Neural cell (in vitro differentiated cells): Measurements from ENCODE around the gene RBM19. TPM values are rescaled to one million over a fixed set of nuclear protein-coding genes. Genes with fewer than 3 reads are reported as not detected.

Experiments
- H2AFZ ChIP-seq: fragments of 200-600, 300-800 bp; sonication (generic), shearing (Covaris generic); 2 replicates; pipeline ENCODE4 v1.6.0; 2014; ENCODE audit warnings: low read depth, mild to moderate bottlenecking, antibody characterized with exemption, low read length, moderate library complexity
- H3F3A ChIP-seq: fragments of 200-600 bp; shearing (Covaris generic); 2 replicates; pipeline ENCODE4 v1.6.1; 2016; ENCODE audit warnings: mild to moderate bottlenecking, moderate library complexity, mixed read lengths, antibody characterized with exemption, low read length; ENCODE audit not compliant: insufficient read depth, poor library complexity, severe bottlenecking
- H3K27ac ChIP-seq: fragments of 200-600, 300-800 bp; sonication (generic), shearing (Covaris generic); 2 replicates; pipeline ENCODE4 v1.5.1; 2014; ENCODE audit warnings: mild to moderate bottlenecking, low read length, moderate library complexity
- H3K27me3 ChIP-seq: fragments of 300-800, 200-600 bp; sonication (generic), shearing (Covaris generic); 2 replicates; pipeline ENCODE4 v1.6.0; 2014; ENCODE audit warnings: mild to moderate bottlenecking, low read depth, low read length, moderate library complexity; ENCODE audit not compliant: insufficient read depth
- H3K36me3 ChIP-seq: fragments of 300-800, 200-600 bp; sonication (generic), shearing (Covaris generic); 2 replicates; pipeline ENCODE4 v1.5.1; 2014; ENCODE audit warnings: mild to moderate bottlenecking, antibody characterized with exemption, low read length, moderate library complexity; ENCODE audit not compliant: insufficient read depth
- H3K4me2 ChIP-seq: fragments of 300-800, 200-600 bp; sonication (generic), shearing (Covaris generic); 2 replicates; pipeline ENCODE4 v1.6.0; 2014; ENCODE audit warnings: mild to moderate bottlenecking, low read length
- H3K4me3 ChIP-seq: fragments of 300-800, 200-600 bp; sonication (generic), shearing (Covaris generic); 2 replicates; pipeline ENCODE4 v1.5.1; 2014; ENCODE audit warnings: mild to moderate bottlenecking, low read length, moderate library complexity
- H3K79me2 ChIP-seq: fragments of 200-600 bp; shearing (Covaris generic); replicated peaks from 2 replicates; pipeline ENCODE4 v1.6.0; 2014; ENCODE audit warnings: mild to moderate bottlenecking, low read length, moderate library complexity; ENCODE audit not compliant: insufficient read depth
- H3K9ac ChIP-seq: fragments of 300-800, 200-600 bp; sonication (generic), shearing (Covaris generic); 2 replicates; pipeline ENCODE4 v1.6.1; 2016; ENCODE audit warnings: mild to moderate bottlenecking, low read length, mixed read lengths
- H3K9me2 ChIP-seq: fragments of 200-600 bp; shearing (Covaris generic); 2 replicates; pipeline ENCODE4 v1.6.1; 2016; ENCODE audit warnings: mild to moderate bottlenecking, low read length, mixed read lengths; ENCODE audit not compliant: insufficient read depth
- H3K9me3 ChIP-seq: fragments of 200-600, 300-800 bp; sonication (generic), shearing (Covaris generic); 2 replicates; pipeline ENCODE4 v1.6.1; 2016; ENCODE audit warnings: mild to moderate bottlenecking, mixed run types, low read length, moderate library complexity, mixed read lengths
- H4K20me1 ChIP-seq: fragments of 200-600 bp; shearing (Covaris generic); 2 replicates; pipeline ENCODE4 v1.6.1; 2016; ENCODE audit warnings: mild to moderate bottlenecking, mixed run types; ENCODE audit not compliant: insufficient read depth
- EP300 ChIP-seq: fragments of 450-650 bp; conservative IDR thresholded peaks from 2 replicates; pipeline ENCODE4 v1.6.1; 2014; ENCODE audit warnings: antibody characterized with exemption, mild to moderate bottlenecking, moderate library complexity; ENCODE audit not compliant: poor library complexity, severe bottlenecking
- EZH2 ChIP-seq: fragments of 200-600, 300-800 bp; shearing (Covaris generic), sonication (generic); IDR thresholded peaks from 2 replicates; pipeline ENCODE4 v1.6.1; 2014; ENCODE audit warnings: antibody characterized with exemption, low read length, borderline replicate concordance, mild to moderate bottlenecking; ENCODE audit not compliant: insufficient read depth, poor library complexity, severe bottlenecking
- MXI1 ChIP-seq: fragments of 450-650 bp; conservative IDR thresholded peaks from 2 replicates; pipeline ENCODE4 v1.6.1; 2014; ENCODE audit warnings: antibody characterized with exemption, mild to moderate bottlenecking; ENCODE audit not compliant: poor library complexity, severe bottlenecking
- SMC3 ChIP-seq: fragments of 450-650 bp; conservative IDR thresholded peaks from 2 replicates; pipeline ENCODE4 v1.6.1; 2014; ENCODE audit warnings: antibody characterized with exemption, mild to moderate bottlenecking, moderate library complexity; ENCODE audit not compliant: poor library complexity
- TAF1 ChIP-seq: IDR thresholded peaks from 2 replicates; pipeline ENCODE4 v1.6.1; 2012; ENCODE audit warnings: low read depth
- polyA plus RNA-seq: library from polyadenylated mRNA; depleted of rRNA; stranded (reverse); fragments of >200 nt; gene quantifications from 2 replicates; pipeline ENCODE4 v1.2.3, GENCODE V29; 2014
- TF ChIP-seq, protein P1 (sequence below): IDR thresholded peaks from 2 replicates; pipeline ENCODE4 v1.6.1; 2012; ENCODE audit warnings: borderline replicate concordance
- TF ChIP-seq, protein P2 (sequence below): fragments of 450-650 bp; IDR thresholded peaks from 2 replicates; pipeline ENCODE4 v1.5.1; 2014; ENCODE audit warnings: antibody characterized with exemption, mild to moderate bottlenecking, moderate library complexity; ENCODE audit not compliant: poor library complexity, severe bottlenecking

The RBM19 gene
- polyA plus RNA-seq, 1 donor from 2014 or later = 14.2 TPM

DNA sequence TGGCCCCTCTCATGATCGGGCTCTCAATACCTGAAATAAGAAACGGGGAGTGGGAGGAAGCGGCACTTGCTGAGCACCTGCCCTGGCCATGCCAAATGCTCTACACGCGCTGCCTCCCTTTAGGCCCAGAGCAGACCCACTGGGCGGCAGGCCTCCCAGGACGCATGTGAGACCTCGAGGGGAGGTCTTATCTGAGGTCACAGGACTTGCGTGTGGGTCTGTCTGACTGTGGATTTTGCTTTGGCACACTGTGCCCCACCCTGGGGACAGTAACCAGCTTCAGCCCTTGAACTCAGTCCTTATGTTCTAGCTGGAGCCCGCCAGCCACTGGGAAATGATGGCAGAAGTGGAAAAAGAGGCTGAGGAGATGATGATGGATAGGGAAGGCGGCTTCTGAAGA lies 91.8 kb downstream of the RBM19 start:
- Histone ChIP-seq H3K4me3 (no peak overlapping the region), H3K79me2 (no peaks in the 10 kb centered on the region), H3K9me2 (no peaks in the 10 kb centered on the region), H3K27ac (no peak overlapping the region), H3F3A (no peaks in the 10 kb centered on the region), H3K4me2 (no peak overlapping the region), H3K36me3 (no peaks in the 10 kb centered on the region), H2AFZ (no peak overlapping the region), H3K9ac (no peak overlapping the region), H4K20me1 (no peaks in the 10 kb centered on the region), H3K27me3 (no peaks in the 10 kb centered on the region), H3K9me3 (no peaks in the 10 kb centered on the region)
- TF ChIP-seq SMC3 = no peak
- no peak for TF ChIP-seq EP300
- no peak for TF ChIP-seq TAF1
- TF ChIP-seq EZH2 = no peak

DNA sequence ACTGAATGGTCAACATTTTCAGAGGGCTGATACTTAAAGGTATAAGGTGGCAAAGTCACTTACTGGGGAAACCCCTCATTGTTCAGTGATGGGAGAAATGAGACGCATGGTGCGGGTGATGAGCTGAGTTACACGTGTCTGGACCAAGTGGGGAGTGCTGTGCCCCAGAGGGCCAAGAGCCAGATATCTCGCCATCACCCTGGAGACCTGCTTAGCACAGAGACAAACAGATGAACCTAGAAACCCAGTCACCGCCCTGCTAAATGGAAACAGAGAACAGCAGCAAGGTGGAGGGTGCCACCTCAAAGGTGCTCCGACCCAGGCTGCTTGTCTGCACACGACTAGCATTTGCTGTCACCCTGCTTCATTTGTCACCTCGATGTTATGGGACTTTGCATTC lies 92.4 kb downstream of the RBM19 start:
- Histone ChIP-seq H3K79me2 (no peaks in the 10 kb centered on the region), H3K9me2 (no peaks in the 10 kb centered on the region), H3K4me2 (no peak overlapping the region), H3K4me3 (no peak overlapping the region), H3K9me3 (no peaks in the 10 kb centered on the region), H3F3A (no peaks in the 10 kb centered on the region), H2AFZ (no peak overlapping the region), H3K27me3 (no peaks in the 10 kb centered on the region), H4K20me1 (no peaks in the 10 kb centered on the region), H3K36me3 (no peaks in the 10 kb centered on the region), H3K27ac (no peak overlapping the region), H3K9ac (no peak overlapping the region)
- TF ChIP-seq EP300 (no peak), MXI1 (no peak)
- TF ChIP-seq, protein P1, sequence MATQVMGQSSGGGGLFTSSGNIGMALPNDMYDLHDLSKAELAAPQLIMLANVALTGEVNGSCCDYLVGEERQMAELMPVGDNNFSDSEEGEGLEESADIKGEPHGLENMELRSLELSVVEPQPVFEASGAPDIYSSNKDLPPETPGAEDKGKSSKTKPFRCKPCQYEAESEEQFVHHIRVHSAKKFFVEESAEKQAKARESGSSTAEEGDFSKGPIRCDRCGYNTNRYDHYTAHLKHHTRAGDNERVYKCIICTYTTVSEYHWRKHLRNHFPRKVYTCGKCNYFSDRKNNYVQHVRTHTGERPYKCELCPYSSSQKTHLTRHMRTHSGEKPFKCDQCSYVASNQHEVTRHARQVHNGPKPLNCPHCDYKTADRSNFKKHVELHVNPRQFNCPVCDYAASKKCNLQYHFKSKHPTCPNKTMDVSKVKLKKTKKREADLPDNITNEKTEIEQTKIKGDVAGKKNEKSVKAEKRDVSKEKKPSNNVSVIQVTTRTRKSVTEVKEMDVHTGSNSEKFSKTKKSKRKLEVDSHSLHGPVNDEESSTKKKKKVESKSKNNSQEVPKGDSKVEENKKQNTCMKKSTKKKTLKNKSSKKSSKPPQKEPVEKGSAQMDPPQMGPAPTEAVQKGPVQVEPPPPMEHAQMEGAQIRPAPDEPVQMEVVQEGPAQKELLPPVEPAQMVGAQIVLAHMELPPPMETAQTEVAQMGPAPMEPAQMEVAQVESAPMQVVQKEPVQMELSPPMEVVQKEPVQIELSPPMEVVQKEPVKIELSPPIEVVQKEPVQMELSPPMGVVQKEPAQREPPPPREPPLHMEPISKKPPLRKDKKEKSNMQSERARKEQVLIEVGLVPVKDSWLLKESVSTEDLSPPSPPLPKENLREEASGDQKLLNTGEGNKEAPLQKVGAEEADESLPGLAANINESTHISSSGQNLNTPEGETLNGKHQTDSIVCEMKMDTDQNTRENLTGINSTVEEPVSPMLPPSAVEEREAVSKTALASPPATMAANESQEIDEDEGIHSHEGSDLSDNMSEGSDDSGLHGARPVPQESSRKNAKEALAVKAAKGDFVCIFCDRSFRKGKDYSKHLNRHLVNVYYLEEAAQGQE = no peak

DNA sequence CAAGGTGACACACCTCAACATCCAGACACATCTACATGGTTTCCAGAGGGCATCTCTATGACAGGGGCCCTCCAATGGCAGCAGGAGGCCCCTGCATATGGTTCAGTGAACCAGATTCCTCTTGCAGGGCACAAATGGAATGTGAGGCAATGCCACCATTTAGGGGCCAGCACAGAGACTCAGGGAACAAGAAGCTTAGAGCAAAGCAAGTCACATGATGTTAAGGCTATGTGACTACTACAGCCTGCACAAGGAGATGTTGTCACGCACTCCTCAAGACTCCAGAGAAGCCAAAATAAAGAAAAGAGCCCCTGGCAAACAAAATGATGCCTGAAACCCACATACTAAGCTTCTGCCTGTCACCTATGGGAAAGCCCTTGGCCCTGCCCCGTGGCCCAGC lies 95.2 kb downstream of the RBM19 start:
- H3K4me3 ChIP-seq = no peak overlapping the region
- H3K36me3 ChIP-seq = no peaks in the 10 kb centered on the region
- TF ChIP-seq EZH2 = no peak
- TF ChIP-seq, protein P2, sequence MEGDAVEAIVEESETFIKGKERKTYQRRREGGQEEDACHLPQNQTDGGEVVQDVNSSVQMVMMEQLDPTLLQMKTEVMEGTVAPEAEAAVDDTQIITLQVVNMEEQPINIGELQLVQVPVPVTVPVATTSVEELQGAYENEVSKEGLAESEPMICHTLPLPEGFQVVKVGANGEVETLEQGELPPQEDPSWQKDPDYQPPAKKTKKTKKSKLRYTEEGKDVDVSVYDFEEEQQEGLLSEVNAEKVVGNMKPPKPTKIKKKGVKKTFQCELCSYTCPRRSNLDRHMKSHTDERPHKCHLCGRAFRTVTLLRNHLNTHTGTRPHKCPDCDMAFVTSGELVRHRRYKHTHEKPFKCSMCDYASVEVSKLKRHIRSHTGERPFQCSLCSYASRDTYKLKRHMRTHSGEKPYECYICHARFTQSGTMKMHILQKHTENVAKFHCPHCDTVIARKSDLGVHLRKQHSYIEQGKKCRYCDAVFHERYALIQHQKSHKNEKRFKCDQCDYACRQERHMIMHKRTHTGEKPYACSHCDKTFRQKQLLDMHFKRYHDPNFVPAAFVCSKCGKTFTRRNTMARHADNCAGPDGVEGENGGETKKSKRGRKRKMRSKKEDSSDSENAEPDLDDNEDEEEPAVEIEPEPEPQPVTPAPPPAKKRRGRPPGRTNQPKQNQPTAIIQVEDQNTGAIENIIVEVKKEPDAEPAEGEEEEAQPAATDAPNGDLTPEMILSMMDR = no peak
- TF ChIP-seq, protein P1 = no peak
- no peak for TF ChIP-seq TAF1
- H3K27me3 ChIP-seq = no peaks in the 10 kb centered on the region
- no peaks in the 10 kb centered on the region for H3K9me3 ChIP-seq
- H2AFZ ChIP-seq = no peak overlapping the region
- no peak overlapping the region for H3K27ac ChIP-seq
- no peaks in the 10 kb centered on the region for H4K20me1 ChIP-seq
- no peaks in the 10 kb centered on the region for H3F3A ChIP-seq
- no peak overlapping the region for H3K4me2 ChIP-seq
- H3K79me2 ChIP-seq = no peaks in the 10 kb centered on the region
- H3K9me2 ChIP-seq = no peaks in the 10 kb centered on the region
- H3K9ac ChIP-seq = no peak overlapping the region
